HCT116 (cell line): Measurements from ENCODE around the gene TRIM67. TPM values are rescaled to one million over a fixed set of nuclear protein-coding genes. Genes with fewer than 3 reads are reported as not detected.

ENCODE experiments used
- ATAC-seq: fragments of 200-7000 bp; cut with Tn5 transposase; 2 replicates; pipeline ENCODE4 v1.9.1; 2020; ENCODE audit warnings: mild to moderate bottlenecking, moderate library complexity
- BruUV-seq: library from RNA; stranded (reverse); fragments of 400-500 nt; replicated peaks from 2 replicates; lab custom pipeline; 2021; lab: Mats Ljungman, UMichigan
- CTCF ChIA-PET: fragments of 300-600 bp; sonication (Branson Sonifier 250); formaldehyde crosslinking; loops from one replicate; lab custom pipeline; 2021; ENCODE audit warnings: antibody characterized with exemption; lab: Charles Lee
- POLR2A ChIA-PET: fragments of 300-600, 350-600 bp; sonication (Branson Sonifier 250); formaldehyde crosslinking; loops from one replicate; lab custom pipeline; 2021; ENCODE audit warnings: antibody characterized with exemption; lab: Charles Lee
- RAD21 ChIA-PET, 2 experiments: fragments of 300-600 bp; sonication (Branson Sonifier 250); formaldehyde crosslinking; loops; one replicate each; lab custom pipeline; 2023; ENCODE audit warnings: low total read pairs in 2 of 2; ENCODE audit not compliant: uncharacterized antibody in 2 of 2, unreplicated experiment in 2 of 2, low non-redundant PET in 1 of 2; lab: Charles Lee
- DNase-seq: peaks from one replicate; pipeline ENCODE4 v3.0.0-alpha.2; 2010; ENCODE audit warnings: low read depth, low spot score
- H2AFZ ChIP-seq: fragments of 200-600 bp; shearing (Covaris generic), sonication (generic); 2 replicates; pipeline ENCODE4 v1.6.1; 2017; ENCODE audit warnings: low read depth, mixed run types, mixed read lengths, antibody characterized with exemption, low read length; ENCODE audit not compliant: poor library complexity, severe bottlenecking
- H3K27ac ChIP-seq: 2 replicates; pipeline ENCODE4 v1.5.1; 2012; ENCODE audit warnings: low read depth, low read length
- H3K27me3 ChIP-seq: fragments of 200-600 bp; sonication (generic); 2 replicates; pipeline ENCODE4 v1.6.1; 2016; ENCODE audit warnings: mixed run types, low read length, mixed read lengths; ENCODE audit not compliant: insufficient read depth
- H3K36me3 ChIP-seq, 2 experiments: fragments of 200-500 bp in 1 of 2; fragments of 200-600 bp in 1 of 2; sonication (Bioruptor generic) in 1 of 2; sonication (generic) in 1 of 2; 2 replicates each; pipeline versions ENCODE4 v1.5.1 to v1.6.1; 2014 to 2016; ENCODE audit warnings: low read length in 2 of 2, inconsistent platforms in 1 of 2, mixed read lengths in 1 of 2, mixed run types in 1 of 2; ENCODE audit not compliant: insufficient read depth in 2 of 2, control insufficient read depth in 1 of 2
- H3K4me1 ChIP-seq, 2 experiments: fragments of 200-600 bp in 1 of 2; sonication (generic) in 1 of 2; 2 replicates each; pipeline versions ENCODE4 v1.5.1 to v1.6.1; 2012 to 2017; ENCODE audit warnings: low read length in 2 of 2, inconsistent platforms in 1 of 2, mild to moderate bottlenecking in 1 of 2, mixed read lengths in 1 of 2, mixed run types in 1 of 2, moderate library complexity in 1 of 2; ENCODE audit not compliant: insufficient read depth in 2 of 2, control insufficient read depth in 1 of 2
- H3K4me2 ChIP-seq: fragments of 200-600 bp; sonication (generic); 2 replicates; pipeline ENCODE4 v1.6.1; 2017; ENCODE audit warnings: mixed run types, low read length, mixed read lengths
- H3K4me3 ChIP-seq, 2 experiments: fragments of 200-600 bp in 1 of 2; sonication (generic) in 1 of 2; replicated peaks in 1 of 2; 2 replicates each; pipeline ENCODE4 v1.5.1; 2011 to 2016; ENCODE audit warnings: low read length in 2 of 2, control low read depth in 1 of 2, low read depth in 1 of 2, mild to moderate bottlenecking in 1 of 2, mixed read lengths in 1 of 2, mixed run types in 1 of 2
- H3K79me2 ChIP-seq: fragments of 200-600 bp; sonication (generic); 2 replicates; pipeline ENCODE4 v1.6.1; 2017; ENCODE audit warnings: mild to moderate bottlenecking, mixed run types, low read length, moderate library complexity, mixed read lengths; ENCODE audit not compliant: insufficient read depth
- H3K9ac ChIP-seq: fragments of 200-600 bp; sonication (generic); 2 replicates; pipeline ENCODE4 v1.6.1; 2016; ENCODE audit warnings: low read length, mixed read lengths
- H3K9me2 ChIP-seq: fragments of 200-600 bp; sonication (generic), shearing (Covaris generic); 2 replicates; pipeline ENCODE4 v1.6.1; 2017; ENCODE audit warnings: mixed run types, mild to moderate bottlenecking, moderate library complexity; ENCODE audit not compliant: insufficient read depth
- H3K9me3 ChIP-seq, 2 experiments: fragments of 200-500 bp in 1 of 2; fragments of 200-600 bp in 1 of 2; sonication (Bioruptor generic) in 1 of 2; sonication (generic) in 1 of 2; 2 replicates each; pipeline ENCODE4 v1.6.1; 2014 to 2017; ENCODE audit warnings: low read length in 2 of 2, mixed read lengths in 2 of 2, inconsistent platforms in 1 of 2, low read depth in 1 of 2, mild to moderate bottlenecking in 1 of 2, mixed run types in 1 of 2, moderate library complexity in 1 of 2; ENCODE audit not compliant: control insufficient read depth in 1 of 2, insufficient read depth in 1 of 2
- H4K20me1 ChIP-seq: fragments of 200-600 bp; sonication (generic), shearing (Covaris generic); 2 replicates; pipeline ENCODE4 v1.6.1; 2017; ENCODE audit warnings: mixed run types, mild to moderate bottlenecking, moderate library complexity; ENCODE audit not compliant: insufficient read depth
- EGR1 ChIP-seq: IDR thresholded peaks from 2 replicates; pipeline ENCODE4 v1.6.1; 2012; ENCODE audit warnings: low read depth
- ELF1 ChIP-seq: IDR thresholded peaks from 2 replicates; pipeline ENCODE4 v1.6.1; 2012; ENCODE audit warnings: low read depth, borderline replicate concordance
- EZH2 ChIP-seq: fragments of 200-600 bp; sonication (generic); IDR thresholded peaks from 2 replicates; pipeline ENCODE4 v1.6.1; 2017; ENCODE audit warnings: antibody characterized with exemption, mixed run types
- EZH2phosphoT487 ChIP-seq: fragments of 200-600 bp; IDR thresholded peaks from 2 replicates; pipeline ENCODE4 v1.6.1; 2018; ENCODE audit warnings: antibody characterized with exemption, borderline replicate concordance
- FOSL1 ChIP-seq: IDR thresholded peaks from 2 replicates; pipeline ENCODE4 v1.6.1; 2012; ENCODE audit warnings: low read depth
- JUND ChIP-seq: IDR thresholded peaks from 2 replicates; pipeline ENCODE4 v1.6.1; 2012
- POLR2AphosphoS5 ChIP-seq: IDR thresholded peaks from 2 replicates; pipeline ENCODE4 v1.6.1; 2011; ENCODE audit warnings: mild to moderate bottlenecking, low read depth, low read length, moderate library complexity
- SIN3A ChIP-seq: IDR thresholded peaks from 2 replicates; pipeline ENCODE4 v1.6.1; 2012; ENCODE audit warnings: low read depth
- SP1 ChIP-seq: IDR thresholded peaks from 2 replicates; pipeline ENCODE4 v1.6.1; 2012; ENCODE audit warnings: low read depth
- SRF ChIP-seq: IDR thresholded peaks from 2 replicates; pipeline ENCODE4 v1.6.1; 2012; ENCODE audit warnings: low read depth
- TCF7L2 ChIP-seq: IDR thresholded peaks from 2 replicates; pipeline ENCODE4 v1.7.0; 2011; ENCODE audit warnings: borderline replicate concordance, inconsistent platforms; ENCODE audit not compliant: insufficient read depth, insufficient read length; ENCODE audit errors: extremely low read depth
- YY1 ChIP-seq: IDR thresholded peaks from 2 replicates; pipeline ENCODE4 v1.6.1; 2011; ENCODE audit warnings: low read length, low read depth, moderate library complexity, mild to moderate bottlenecking; ENCODE audit not compliant: insufficient replicate concordance; ENCODE audit errors: extremely low read depth
- intact Hi-C: fragments of 100-400 bp; cut with micrococcal nuclease; formaldehyde crosslinking; loops from 2 replicates; pipeline ENCODE4 v1.10.0; 2022
- total RNA-seq: library from RNA; stranded (reverse); gene quantifications from one replicate; pipeline ENCODE4 v1.2.1, GENCODE V29; 2021; ENCODE audit not compliant: unreplicated experiment
- TF ChIP-seq, protein P1 (sequence below): IDR thresholded peaks from 2 replicates; pipeline ENCODE4 v1.6.1; 2012; ENCODE audit warnings: low read depth
- TF ChIP-seq, protein P2 (sequence below): IDR thresholded peaks from 2 replicates; pipeline ENCODE4 v1.6.1; 2012
- TF ChIP-seq, protein P3 (sequence below): IDR thresholded peaks from 2 replicates; pipeline ENCODE4 v1.6.1; 2012
- TF ChIP-seq, protein P4 (sequence below): IDR thresholded peaks from 2 replicates; pipeline ENCODE4 v1.6.1; 2011; ENCODE audit warnings: mild to moderate bottlenecking, low read length, moderate library complexity; ENCODE audit not compliant: insufficient replicate concordance; ENCODE audit errors: extremely low read depth

The TRIM67 gene
- total RNA-seq, 1 experiment from 2014 or later: 0.02 TPM

DNA sequence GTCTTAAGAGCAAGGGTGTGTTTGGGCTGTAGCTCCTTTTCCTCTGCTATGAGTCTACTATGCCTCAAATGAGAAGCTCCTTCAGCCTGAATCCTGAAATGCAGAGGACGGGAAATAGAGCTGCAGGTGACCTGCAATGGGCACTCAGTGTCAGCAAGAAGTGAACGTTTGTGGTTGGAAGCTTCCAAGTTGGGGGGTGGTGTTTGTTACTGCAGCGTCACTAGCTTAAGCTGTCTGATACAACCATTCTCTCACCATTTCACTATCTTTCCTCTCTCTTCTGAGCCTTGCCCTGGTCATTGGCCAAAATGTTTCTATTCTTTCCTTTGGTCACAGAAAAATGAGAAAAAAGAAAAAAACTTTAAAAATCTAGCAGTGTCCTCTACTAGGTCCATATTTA is 19.4 kb downstream of the TRIM67 start:
- Histone ChIP-seq H3K79me2 (no peaks in the 10 kb centered on the region), H2AFZ (no peak overlapping the region), H3K27me3 (peaks cover 20% of the 10 kb centered on the region), H3K4me3 (no peak overlapping the region), H4K20me1 (no peaks in the 10 kb centered on the region), H3K27ac (no peak overlapping the region), H3K9me2 (no peaks in the 10 kb centered on the region), H3K9me3 (no peaks in the 10 kb centered on the region; a peak in 1 of 4 replicates), H3K4me2 (no peak overlapping the region), H3K4me1 (no peaks in the 10 kb centered on the region), H3K36me3 (no peaks in the 10 kb centered on the region), H3K9ac (no peak overlapping the region)
- TF ChIP-seq, protein P1, sequence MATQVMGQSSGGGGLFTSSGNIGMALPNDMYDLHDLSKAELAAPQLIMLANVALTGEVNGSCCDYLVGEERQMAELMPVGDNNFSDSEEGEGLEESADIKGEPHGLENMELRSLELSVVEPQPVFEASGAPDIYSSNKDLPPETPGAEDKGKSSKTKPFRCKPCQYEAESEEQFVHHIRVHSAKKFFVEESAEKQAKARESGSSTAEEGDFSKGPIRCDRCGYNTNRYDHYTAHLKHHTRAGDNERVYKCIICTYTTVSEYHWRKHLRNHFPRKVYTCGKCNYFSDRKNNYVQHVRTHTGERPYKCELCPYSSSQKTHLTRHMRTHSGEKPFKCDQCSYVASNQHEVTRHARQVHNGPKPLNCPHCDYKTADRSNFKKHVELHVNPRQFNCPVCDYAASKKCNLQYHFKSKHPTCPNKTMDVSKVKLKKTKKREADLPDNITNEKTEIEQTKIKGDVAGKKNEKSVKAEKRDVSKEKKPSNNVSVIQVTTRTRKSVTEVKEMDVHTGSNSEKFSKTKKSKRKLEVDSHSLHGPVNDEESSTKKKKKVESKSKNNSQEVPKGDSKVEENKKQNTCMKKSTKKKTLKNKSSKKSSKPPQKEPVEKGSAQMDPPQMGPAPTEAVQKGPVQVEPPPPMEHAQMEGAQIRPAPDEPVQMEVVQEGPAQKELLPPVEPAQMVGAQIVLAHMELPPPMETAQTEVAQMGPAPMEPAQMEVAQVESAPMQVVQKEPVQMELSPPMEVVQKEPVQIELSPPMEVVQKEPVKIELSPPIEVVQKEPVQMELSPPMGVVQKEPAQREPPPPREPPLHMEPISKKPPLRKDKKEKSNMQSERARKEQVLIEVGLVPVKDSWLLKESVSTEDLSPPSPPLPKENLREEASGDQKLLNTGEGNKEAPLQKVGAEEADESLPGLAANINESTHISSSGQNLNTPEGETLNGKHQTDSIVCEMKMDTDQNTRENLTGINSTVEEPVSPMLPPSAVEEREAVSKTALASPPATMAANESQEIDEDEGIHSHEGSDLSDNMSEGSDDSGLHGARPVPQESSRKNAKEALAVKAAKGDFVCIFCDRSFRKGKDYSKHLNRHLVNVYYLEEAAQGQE: no peak
- TF ChIP-seq SP1 (no peak), TCF7L2 (no peak), EGR1 (no peak), JUND (no peak), YY1 (no peak), FOSL1 (no peak), POLR2AphosphoS5 (no peak), EZH2phosphoT487 (no peak), SIN3A (no peak), ELF1 (no peak), EZH2 (no peak), SRF (no peak)
- TF ChIP-seq, protein P2, sequence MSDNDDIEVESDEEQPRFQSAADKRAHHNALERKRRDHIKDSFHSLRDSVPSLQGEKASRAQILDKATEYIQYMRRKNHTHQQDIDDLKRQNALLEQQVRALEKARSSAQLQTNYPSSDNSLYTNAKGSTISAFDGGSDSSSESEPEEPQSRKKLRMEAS: no peak
- TF ChIP-seq, protein P3, sequence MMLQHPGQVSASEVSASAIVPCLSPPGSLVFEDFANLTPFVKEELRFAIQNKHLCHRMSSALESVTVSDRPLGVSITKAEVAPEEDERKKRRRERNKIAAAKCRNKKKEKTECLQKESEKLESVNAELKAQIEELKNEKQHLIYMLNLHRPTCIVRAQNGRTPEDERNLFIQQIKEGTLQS: no peak
- TF ChIP-seq, protein P4, sequence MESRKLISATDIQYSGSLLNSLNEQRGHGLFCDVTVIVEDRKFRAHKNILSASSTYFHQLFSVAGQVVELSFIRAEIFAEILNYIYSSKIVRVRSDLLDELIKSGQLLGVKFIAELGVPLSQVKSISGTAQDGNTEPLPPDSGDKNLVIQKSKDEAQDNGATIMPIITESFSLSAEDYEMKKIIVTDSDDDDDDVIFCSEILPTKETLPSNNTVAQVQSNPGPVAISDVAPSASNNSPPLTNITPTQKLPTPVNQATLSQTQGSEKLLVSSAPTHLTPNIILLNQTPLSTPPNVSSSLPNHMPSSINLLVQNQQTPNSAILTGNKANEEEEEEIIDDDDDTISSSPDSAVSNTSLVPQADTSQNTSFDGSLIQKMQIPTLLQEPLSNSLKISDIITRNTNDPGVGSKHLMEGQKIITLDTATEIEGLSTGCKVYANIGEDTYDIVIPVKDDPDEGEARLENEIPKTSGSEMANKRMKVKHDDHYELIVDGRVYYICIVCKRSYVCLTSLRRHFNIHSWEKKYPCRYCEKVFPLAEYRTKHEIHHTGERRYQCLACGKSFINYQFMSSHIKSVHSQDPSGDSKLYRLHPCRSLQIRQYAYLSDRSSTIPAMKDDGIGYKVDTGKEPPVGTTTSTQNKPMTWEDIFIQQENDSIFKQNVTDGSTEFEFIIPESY: no peak
- no TSS peak for BruUV-seq
- DNase-seq (no peak), ATAC-seq (no peak)
- CTCF ChIA-PET: no interaction called here
- intact Hi-C loops: no loop called here
- RAD21 ChIA-PET: no interaction called here
- POLR2A ChIA-PET: no interaction called here
